ENCODE measurements around the gene NKAIN2.

DNA sequence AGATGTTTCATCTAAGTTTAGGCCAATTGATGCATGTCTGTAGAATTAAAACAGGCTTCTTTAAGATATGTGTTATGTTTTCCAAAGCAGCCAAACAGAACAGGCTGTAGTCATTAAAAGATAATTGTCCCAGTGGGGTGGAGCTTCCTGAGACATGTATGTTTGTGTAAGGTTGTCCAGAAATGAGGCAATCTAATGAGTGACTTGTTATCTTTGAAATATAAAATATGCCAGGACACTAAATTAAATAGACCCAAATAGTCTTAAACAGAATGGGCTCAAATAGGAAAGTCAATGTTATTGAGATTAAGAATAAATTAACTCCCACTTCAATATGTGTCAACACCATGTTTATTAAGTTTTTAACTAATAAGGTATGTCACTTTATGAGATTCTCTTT, 953.9 kb downstream of the NKAIN2 start:
- TF ChIP-seq POLR2A (IDR thresholded peaks at IDR 0.05) (no peak), CTCF (IDR thresholded peaks at IDR 0.05) (no peak)
